Activated naive CD4-positive, alpha-beta T cell treated with anti-CD3 and anti-CD28 coated beads, Interleukin-2, amount 50 U/mL, for 24 hours (primary cell): ENCODE measurements around the gene OR52B2.
"Not testable (repeated sequence)": the region's sequence is repeated elsewhere in the genome, so short reads cannot be mapped to it uniquely, and the experiment has no call there.

Experiments used
- H3K27ac Mint-ChIP-seq: one replicate; pipeline ENCODE4 v1.8.0; 2021; ENCODE audit warnings: mild to moderate bottlenecking, mixed read lengths
- H3K27me3 Mint-ChIP-seq: one replicate; pipeline ENCODE4 v1.8.0; 2021; ENCODE audit warnings: mixed read lengths
- H3K36me3 Mint-ChIP-seq: one replicate; pipeline ENCODE4 v1.8.0; 2021; ENCODE audit warnings: mixed read lengths
- H3K4me1 Mint-ChIP-seq: one replicate; pipeline ENCODE4 v1.8.0; 2021; ENCODE audit warnings: mixed read lengths
- H3K4me3 Mint-ChIP-seq: one replicate; pipeline ENCODE4 v1.8.0; 2021; ENCODE audit warnings: mild to moderate bottlenecking, mixed read lengths
- H3K9me3 Mint-ChIP-seq: one replicate; pipeline ENCODE4 v1.8.0; 2021; ENCODE audit warnings: mixed read lengths

Gene OR52B2

DNA sequence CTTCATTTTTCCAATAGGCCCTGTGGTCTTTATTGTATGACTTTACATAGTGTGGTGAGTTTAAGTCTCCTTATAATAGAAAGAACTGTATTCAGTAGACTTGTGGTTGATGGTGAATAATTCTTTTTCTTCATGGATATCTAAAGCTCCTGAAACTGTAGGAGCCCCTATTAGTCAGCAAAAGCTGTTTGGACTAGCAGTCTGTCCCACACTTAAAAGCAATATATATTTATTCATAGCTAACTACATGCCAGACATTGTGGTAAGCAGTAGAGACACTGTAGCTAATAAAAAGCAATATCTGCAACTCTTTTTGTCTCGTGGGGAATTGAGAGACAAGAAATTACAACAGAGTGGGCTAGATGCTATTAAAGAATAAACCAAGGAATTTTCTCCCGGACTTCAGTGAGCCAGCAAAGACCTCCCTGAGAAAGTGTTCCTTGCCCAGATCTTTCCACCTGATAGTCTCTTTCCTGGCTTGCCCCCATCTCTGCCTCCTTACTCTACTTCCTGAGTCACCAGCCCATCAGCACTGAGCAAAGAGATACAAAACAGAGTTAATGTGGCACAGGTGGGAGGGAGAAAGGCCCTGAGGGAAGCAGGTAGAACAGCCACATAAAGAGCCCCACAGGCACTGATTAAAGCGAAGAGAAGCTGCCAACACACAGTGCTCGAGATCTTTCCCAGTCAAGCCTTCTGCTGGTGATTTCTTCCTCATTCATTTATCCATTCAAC, 27.5 kb upstream of the OR52B2 start:
- H3K4me1 Mint-ChIP-seq, result peaks cover 9% of the 10 kb centered on the region
- no peaks in the 10 kb centered on the region for H3K27me3 Mint-ChIP-seq
- H3K4me3 Mint-ChIP-seq, result no peak overlapping the region
- no peaks in the 10 kb centered on the region for H3K36me3 Mint-ChIP-seq
- no peak overlapping the region for H3K27ac Mint-ChIP-seq
- no peaks in the 10 kb centered on the region for H3K9me3 Mint-ChIP-seq

GRCh38 chr11:6196396-6196795, 26.3 kb upstream of the OR52B2 start:
- no peaks in the 10 kb centered on the region for H3K9me3 Mint-ChIP-seq
- no peak overlapping the region for H3K4me3 Mint-ChIP-seq
- H3K36me3 Mint-ChIP-seq, result no peaks in the 10 kb centered on the region
- H3K27me3 Mint-ChIP-seq, result no peaks in the 10 kb centered on the region
- H3K4me1 Mint-ChIP-seq, result peaks cover 9% of the 10 kb centered on the region
- H3K27ac Mint-ChIP-seq, result no peak overlapping the region

DNA sequence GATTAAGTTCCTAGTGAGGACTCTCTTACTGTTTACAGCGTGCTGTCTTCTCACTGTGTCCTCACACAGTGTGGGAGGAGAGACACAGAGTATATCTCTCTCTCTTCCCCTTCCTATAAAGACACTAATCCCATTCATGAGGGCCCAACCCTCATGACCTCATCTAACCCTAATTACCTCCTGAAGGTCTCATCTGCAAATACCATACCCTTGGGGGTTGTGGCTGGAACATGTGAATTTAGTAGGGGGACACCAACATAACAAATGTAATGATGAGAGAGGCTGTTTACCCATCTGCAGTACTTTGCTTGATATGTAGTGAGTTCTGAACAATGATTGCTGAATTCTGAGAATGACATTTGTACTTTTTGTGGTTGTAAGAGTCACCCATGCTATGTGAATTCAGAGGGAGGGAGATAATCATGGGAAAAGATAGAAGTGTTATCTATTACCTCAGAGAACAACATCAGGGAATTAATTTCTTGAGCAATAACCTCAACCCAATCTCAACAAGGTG, 24.0 kb upstream of the OR52B2 start:
- Mint-ChIP-seq H3K9me3 (no peaks in the 10 kb centered on the region), H3K27me3 (no peaks in the 10 kb centered on the region), H3K27ac (no peak overlapping the region), H3K36me3 (no peaks in the 10 kb centered on the region), H3K4me1 (peaks cover 5% of the 10 kb centered on the region), H3K4me3 (no peak overlapping the region)

DNA sequence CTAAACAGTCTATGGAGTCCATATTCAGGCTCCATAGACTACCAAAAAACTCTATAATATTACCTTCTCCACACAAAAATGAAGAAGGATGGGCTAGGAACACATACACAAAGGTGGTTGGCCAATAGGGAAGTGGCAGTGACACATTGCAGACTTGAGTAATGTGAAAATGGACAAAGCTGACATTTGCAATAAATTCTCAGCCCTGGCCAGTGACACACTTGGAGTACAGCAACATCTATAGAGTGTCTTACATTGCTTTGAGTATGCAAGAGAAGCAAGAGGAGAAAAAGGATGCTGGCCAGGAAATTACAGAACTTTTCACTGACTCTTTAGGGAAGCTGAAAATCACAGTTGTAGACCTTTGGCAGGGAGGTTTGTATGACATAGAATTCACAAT, 21.6 kb upstream of the OR52B2 start:
- Mint-ChIP-seq H3K9me3 (no peaks in the 10 kb centered on the region), H3K27ac (no peak overlapping the region), H3K4me1 (peaks cover 5% of the 10 kb centered on the region), H3K27me3 (no peaks in the 10 kb centered on the region), H3K36me3 (no peaks in the 10 kb centered on the region), H3K4me3 (no peak overlapping the region)

DNA sequence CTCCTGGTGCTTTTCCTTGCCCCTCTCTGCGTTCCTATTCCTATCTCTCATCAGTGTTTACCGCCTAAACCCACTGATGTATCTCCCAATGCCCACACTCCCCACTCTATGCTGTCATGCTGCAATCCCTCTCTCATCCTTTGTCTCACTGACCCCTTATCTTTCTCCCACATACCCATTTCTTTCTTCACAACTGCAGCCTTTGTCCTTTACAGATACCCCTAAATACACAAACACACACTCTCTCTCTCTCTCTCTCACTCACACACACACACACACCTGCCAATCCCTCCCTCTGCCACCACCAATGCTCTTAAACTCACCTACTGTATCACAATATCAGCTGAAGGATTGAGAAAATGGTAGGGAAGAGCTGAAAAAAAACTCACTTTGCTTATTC, 5.3 kb upstream of the OR52B2 start:
- no peaks in the 10 kb centered on the region for H3K4me1 Mint-ChIP-seq
- H3K27ac Mint-ChIP-seq, result no peak overlapping the region
- H3K4me3 Mint-ChIP-seq, result no peak overlapping the region
- H3K27me3 Mint-ChIP-seq, result peaks cover 3% of the 10 kb centered on the region
- H3K36me3 Mint-ChIP-seq, result no peaks in the 10 kb centered on the region
- H3K9me3 Mint-ChIP-seq, result no peaks in the 10 kb centered on the region

DNA sequence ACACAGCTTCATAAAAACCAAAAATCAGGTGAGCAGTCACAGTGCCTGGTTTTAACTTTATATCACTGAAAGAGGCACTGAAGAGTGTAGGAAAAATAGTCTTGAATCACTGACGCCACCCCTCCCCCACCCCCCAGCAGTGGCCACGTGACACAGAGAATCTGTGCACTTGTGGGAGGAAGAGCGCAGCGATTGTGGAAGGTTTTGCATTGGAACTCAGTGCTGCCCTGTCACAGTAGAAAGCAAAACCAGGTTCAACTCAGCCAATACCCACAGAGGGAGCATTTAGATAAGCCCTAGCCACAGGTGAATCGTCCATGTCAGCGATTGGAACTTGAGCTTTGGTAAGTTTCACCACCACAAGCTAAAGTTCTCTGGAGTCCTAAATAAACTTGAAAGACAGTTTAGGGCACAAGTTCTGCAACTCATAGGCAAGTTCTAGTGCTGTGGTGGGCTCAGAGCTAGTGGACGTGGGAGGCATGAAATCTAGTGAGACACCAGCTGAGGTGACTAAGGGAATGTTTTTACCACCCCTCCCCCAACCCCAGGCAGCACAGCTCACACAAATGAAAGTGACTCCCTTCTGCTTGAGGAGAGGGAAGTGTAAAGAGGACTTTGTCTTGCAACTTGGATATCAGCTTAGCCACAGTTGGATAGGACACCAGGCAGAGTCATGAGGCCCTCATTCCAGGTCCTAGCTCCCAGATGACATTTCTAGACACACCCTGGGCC, 13.3 kb downstream of the OR52B2 start:
- H3K27ac Mint-ChIP-seq, result no peak overlapping the region
- no peaks in the 10 kb centered on the region for H3K4me1 Mint-ChIP-seq
- no peaks in the 10 kb centered on the region for H3K36me3 Mint-ChIP-seq
- H3K27me3 Mint-ChIP-seq, result peaks cover 9% of the 10 kb centered on the region
- no peak overlapping the region for H3K4me3 Mint-ChIP-seq
- no peaks in the 10 kb centered on the region for H3K9me3 Mint-ChIP-seq

DNA sequence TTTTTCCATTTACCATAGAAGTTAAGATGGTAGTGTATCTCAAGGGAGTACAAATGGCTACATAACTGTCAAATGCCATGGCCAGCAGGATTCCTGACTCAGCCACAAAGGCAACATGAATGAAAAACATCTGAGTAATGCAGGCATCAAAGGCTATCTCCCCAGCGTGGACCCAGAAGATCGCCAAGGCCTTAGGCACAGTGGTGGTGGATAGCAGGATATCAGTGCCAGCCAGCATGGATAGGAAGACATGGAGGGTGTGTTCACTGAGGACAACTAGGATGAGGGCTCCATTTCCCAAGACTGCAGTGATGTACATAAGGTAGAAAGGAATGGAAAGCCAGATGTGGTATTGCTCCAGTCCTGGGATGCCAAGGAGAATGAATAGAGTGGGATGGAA, 18.0 kb downstream of the OR52B2 start:
- Mint-ChIP-seq H3K27ac (no peak overlapping the region), H3K27me3 (peaks cover 8% of the 10 kb centered on the region), H3K9me3 (peaks cover 5% of the 10 kb centered on the region), H3K4me1 (no peaks in the 10 kb centered on the region), H3K36me3 (peaks cover 1% of the 10 kb centered on the region), H3K4me3 (no peak overlapping the region)

GRCh38 chr11:6151117-6151516, 19.0 kb downstream of the OR52B2 start:
- no peak overlapping the region for H3K27ac Mint-ChIP-seq

GRCh38 chr11:6143737-6144136, 26.4 kb downstream of the OR52B2 start:
- H3K27ac Mint-ChIP-seq, H3K27me3 Mint-ChIP-seq, H3K4me3 Mint-ChIP-seq, H3K4me1 Mint-ChIP-seq, H3K36me3 Mint-ChIP-seq, H3K9me3 Mint-ChIP-seq: not testable (repeated sequence)

More at GRCh38 chr11:6151117-6151516, 19.0 kb downstream of the OR52B2 start:
- Mint-ChIP-seq H3K27me3 (peaks cover 8% of the 10 kb centered on the region), H3K4me3 (no peak overlapping the region), H3K9me3 (peaks cover 5% of the 10 kb centered on the region), H3K36me3 (peaks cover 1% of the 10 kb centered on the region), H3K4me1 (no peaks in the 10 kb centered on the region)

- Mint-ChIP-seq H3K4me3 (no peak overlapping the region), H3K36me3 (no peaks in the 10 kb centered on the region), H3K27ac (no peak overlapping the region), H3K4me1 (no peaks in the 10 kb centered on the region), H3K9me3 (peaks cover 4% of the 10 kb centered on the region), H3K27me3 (peaks cover 5% of the 10 kb centered on the region)
Observed at GRCh38 chr11:6142936-6143335, 27.2 kb downstream of the OR52B2 start.

DNA sequence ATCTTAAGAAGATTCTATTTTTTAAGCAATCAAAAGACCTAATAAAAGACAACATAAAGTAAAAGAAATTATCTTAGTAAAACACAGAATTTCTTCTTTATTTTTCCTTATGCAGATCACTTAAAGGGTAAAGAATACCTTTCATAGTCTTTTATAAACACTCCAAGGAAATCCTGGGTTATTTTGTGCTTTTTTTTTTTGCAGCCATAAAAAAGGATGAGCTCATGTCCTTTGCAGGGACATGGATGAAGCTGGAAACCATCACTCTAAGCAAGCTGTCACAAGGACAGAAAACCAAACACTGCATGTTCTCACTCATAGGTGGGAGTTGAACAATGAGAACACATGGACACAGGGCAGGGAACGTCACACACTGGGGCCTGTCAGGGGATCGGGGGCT, 34.2 kb downstream of the OR52B2 start:
- peaks cover 12% of the 10 kb centered on the region for H3K27me3 Mint-ChIP-seq
- not testable (repeated sequence) for H3K27ac Mint-ChIP-seq, H3K9me3 Mint-ChIP-seq, H3K4me3 Mint-ChIP-seq, H3K36me3 Mint-ChIP-seq, H3K4me1 Mint-ChIP-seq

- H3K27ac Mint-ChIP-seq, result no peak overlapping the region
- H3K4me3 Mint-ChIP-seq, result no peak overlapping the region
- H3K27me3 Mint-ChIP-seq, result peaks cover 7% of the 10 kb centered on the region
- H3K36me3 Mint-ChIP-seq, result no peaks in the 10 kb centered on the region
- H3K4me1 Mint-ChIP-seq, result no peaks in the 10 kb centered on the region
- H3K9me3 Mint-ChIP-seq, result no peaks in the 10 kb centered on the region
Observed at GRCh38 chr11:6132431-6132830, 37.7 kb downstream of the OR52B2 start.

GRCh38 chr11:6129635-6130034, 40.5 kb downstream of the OR52B2 start:
- H3K27ac Mint-ChIP-seq, result no peak overlapping the region
- no peaks in the 10 kb centered on the region for H3K36me3 Mint-ChIP-seq
- peaks cover 4% of the 10 kb centered on the region for H3K27me3 Mint-ChIP-seq
- H3K9me3 Mint-ChIP-seq, result no peaks in the 10 kb centered on the region
- H3K4me3 Mint-ChIP-seq, result no peak overlapping the region
- no peaks in the 10 kb centered on the region for H3K4me1 Mint-ChIP-seq

DNA sequence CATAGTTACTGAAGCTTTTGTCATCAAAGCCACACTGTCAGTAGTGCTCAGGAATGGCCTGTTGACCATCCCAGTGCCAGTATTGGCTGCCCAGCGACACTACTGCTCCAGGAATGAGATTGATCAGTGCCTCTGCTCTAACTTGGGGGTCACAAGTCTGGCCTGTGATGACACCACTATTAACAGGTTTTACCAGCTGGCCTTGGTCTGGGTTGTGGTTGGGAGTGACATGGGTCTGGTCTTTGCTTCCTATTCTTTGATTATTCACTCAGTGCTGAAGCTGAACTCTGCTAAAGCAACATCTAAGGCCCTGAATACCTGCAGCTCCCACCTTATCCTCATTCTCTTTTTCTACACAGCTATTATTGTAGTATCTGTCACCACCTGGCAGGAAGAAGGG, 41.1 kb downstream of the OR52B2 start:
- Mint-ChIP-seq H3K36me3 (no peaks in the 10 kb centered on the region), H3K27ac (no peak overlapping the region), H3K27me3 (peaks cover 3% of the 10 kb centered on the region)

DNA sequence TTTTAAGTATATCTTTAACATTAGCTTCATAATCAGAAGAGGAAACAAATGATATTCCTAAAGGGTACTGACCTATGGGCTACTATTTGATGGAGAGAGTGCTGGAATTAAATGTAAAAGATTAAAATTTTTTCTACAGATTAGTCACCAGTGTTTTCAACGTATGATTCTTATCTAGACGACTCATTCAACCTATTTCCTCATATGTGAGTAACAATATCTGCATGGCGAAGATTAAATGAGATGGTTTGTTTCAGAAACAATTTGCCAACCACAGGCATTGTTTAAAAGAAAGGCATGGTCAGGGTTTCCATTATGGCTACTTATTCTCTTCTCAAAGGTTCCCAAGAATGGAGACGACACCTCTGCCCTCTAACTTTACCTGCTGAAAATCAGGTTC, 42.2 kb downstream of the OR52B2 start:
- H3K27me3 Mint-ChIP-seq, result no peaks in the 10 kb centered on the region
- no peak overlapping the region for H3K27ac Mint-ChIP-seq
- no peaks in the 10 kb centered on the region for H3K9me3 Mint-ChIP-seq
- no peaks in the 10 kb centered on the region for H3K4me1 Mint-ChIP-seq
- H3K36me3 Mint-ChIP-seq, result no peaks in the 10 kb centered on the region
- no peak overlapping the region for H3K4me3 Mint-ChIP-seq

More for the DNA sequence above, 41.1 kb downstream of the OR52B2 start:
- Mint-ChIP-seq H3K4me3 (no peak overlapping the region), H3K4me1 (no peaks in the 10 kb centered on the region), H3K9me3 (no peaks in the 10 kb centered on the region)

GRCh38 chr11:6124245-6124644, 45.9 kb downstream of the OR52B2 start:
- H3K9me3 Mint-ChIP-seq, result no peaks in the 10 kb centered on the region
- no peak overlapping the region for H3K27ac Mint-ChIP-seq
- no peaks in the 10 kb centered on the region for H3K4me1 Mint-ChIP-seq
- H3K36me3 Mint-ChIP-seq, result no peaks in the 10 kb centered on the region
- no peak overlapping the region for H3K4me3 Mint-ChIP-seq
- H3K27me3 Mint-ChIP-seq, result no peaks in the 10 kb centered on the region
